Stimulated activated CD4-positive, alpha-beta T cell treated with anti-CD3 and anti-CD28 coated beads, Interleukin-12 subunit alpha, Interleukin-12 subunit beta, amount 100 ng/mL, for 48 hours (primary cell): Measurements from ENCODE around the gene FNDC5.

Experiments
- DNase-seq, 3 donors: peaks; one replicate each; pipeline ENCODE4 v3.0.0-alpha.2; 2020; ENCODE audit warnings: low read depth in 2 of 3, low spot score in 1 of 3

Gene FNDC5

DNA sequence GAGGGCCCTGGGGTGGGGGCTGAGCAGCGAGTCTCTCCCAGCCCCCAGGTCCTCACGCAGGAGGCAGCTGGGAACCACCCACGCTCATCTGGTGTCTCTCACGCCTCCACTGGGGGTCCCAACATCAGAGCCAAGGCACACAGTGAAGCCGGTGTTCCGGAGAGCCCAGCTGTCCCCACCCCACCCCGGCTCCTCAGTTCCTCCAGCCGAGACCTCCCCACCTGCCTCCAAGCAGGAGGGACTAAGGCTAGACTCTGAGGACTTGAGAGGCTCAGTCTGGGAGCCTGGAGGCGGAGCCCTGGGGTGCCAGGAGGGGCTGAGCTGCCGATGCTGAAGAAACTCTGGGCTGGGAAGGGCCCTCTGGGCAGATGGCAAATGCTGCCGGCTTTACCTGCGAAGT is 14.0 kb upstream of the FNDC5 start:
- DNase-seq, result no peak

DNA sequence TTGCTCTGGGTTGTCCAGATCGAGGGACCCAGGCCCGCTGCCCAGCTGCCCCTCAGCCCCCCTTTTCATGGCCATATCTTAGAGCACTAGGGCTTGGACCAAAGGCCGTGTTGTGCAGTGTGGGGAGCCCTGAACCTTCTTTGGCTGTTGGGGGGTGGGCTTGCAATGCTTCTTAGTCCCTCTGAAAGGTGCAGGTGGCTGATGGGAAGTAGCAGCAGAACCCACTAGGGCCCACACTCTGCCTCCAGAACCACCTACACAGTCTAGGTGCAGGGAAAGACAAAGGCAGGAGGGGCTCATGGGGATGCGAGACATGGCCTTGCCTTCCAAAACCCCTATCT is 13.3 kb upstream of the FNDC5 start:
- DNase-seq, result no peak

DNA sequence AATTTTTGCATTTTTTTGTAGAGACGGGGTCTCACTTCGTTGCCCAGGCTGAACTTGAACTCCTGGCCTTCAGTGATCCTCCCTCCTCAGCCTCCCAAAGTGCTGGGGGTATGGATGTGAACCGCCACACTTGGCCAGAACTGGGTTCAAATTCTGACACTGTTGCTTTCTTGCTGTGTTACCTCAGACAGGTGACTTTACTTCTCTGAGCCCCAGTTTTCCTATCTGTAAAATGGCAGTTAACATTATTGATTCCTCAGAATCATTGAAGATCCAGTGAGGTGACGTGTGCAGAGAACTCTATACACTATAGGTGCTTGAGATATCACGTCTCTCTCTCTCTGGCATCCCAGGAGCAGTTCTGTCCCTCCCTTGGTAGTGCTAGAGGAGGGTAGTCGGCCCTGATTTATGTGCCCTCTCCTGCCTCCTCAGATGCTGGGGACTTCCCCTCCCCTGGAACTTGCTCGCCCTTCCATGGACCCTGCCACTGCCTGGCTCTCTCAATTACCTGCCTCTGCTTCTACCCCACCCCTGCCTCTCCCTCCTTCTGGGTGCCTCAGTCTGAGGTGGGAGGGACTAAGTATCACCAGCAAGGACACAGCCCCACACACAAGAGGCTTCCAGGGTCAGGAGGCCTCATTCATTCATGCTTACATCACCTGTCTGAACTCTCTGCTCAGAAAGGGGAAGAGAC is 12.8 kb upstream of the FNDC5 start:
- DNase-seq, result no peak

DNA sequence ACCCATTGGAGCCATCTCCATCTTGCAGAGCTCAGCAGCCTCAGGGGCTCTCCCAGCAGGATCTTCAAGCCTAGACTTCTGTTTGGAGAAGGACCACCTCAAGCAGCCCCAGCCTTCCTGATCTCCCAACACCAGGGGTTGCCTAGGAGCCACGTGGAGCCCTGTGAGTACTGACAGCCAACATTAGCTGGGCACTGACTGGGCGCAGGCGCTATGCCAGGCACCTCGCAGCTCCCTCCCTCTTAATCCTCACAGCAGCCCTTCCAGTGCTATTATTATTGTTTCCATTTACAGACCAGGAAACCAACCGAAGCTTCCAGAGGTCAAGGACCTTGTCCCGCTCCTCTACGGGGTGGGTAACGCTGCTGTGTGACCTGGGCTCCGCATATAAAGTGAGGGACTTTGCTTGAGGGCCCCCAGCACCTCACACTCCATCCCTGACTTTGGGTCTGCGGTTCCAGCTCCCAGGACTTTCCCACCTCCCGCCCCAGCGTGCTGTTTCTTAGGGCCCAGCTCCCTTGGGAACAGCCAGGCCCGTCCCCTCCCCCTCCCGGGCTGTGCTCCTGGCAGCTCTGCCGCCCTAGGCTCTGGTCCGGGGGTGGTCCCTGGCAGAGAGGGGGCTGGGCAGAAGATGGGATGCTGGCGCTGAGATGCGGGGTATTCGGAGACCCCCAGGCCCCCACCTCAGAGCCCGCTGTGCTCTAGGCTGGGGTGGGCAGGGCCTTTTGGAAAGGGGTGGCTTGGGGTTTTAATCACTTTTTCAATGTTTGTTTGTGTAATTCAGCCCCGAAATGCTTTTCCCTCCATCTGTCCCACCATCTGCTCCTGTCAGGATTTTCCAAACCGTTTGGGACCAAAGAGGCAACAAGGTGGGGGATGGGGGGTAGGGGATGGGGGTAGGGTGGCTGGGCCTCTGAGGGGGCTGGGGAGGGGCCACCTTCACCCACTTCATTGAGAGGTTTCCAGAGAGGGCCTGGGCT is 11.4 kb upstream of the FNDC5 start:
- DNase-seq, result no peak

DNA sequence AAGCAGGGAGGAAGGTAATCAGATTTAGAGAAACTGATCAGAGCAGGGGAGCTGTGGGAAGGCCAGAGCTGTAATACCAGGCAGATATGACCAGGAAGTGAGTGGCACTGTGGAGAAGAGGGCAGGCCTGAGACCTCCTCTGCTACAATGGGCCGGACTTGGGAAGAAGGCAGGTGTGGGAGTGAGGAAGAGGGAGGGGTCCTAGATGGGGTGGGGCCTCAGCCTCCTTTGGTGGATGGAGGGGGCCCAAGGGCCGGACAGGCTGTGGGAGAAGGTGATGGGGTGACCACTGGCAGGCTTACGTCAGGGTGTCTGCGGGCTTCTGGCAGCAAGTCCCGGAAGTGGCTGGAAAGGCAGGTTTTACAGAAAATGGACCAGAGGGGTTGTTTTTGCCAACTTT is 10.6 kb upstream of the FNDC5 start:
- DNase-seq, result no peak

DNA sequence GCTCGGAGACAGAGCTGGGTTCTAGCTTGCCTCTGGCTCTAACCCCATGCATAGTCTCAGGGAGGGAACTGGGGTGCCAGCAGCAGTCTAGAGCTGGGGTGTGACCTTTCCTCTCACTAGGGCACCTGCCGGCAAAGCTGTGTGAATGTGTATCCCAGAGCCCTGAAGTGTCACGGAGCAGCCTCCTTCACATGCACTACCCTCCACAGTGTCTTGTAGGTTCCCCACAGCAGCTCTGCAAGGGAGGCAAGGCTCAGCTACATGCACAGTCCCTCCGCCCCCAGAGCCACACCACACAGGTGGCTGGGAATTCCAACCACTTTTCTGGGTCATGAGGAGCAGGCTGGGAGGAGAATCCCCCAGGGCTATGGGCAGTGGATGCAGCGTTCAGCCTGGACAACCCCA is 7.9 kb upstream of the FNDC5 start:
- no peak for DNase-seq

DNA sequence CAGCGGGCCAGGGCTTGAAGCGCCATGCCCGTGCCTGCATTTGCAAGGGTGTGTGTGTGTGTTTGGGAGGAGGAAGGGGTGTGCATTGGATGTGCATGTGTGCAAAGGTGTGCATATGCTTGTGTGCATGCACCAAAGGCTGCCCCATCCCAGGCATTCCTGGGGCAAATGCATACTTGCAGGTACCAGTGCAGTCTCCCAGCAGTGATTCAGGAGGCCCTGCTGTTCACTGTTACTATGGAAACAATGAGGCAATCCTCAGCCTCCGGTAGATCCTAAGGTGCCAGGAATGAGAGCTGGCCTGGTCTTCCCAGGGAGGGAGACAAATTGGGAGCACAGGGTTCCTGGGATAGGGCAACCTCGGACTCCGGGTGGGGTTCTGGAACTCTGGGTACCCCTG is 7.5 kb upstream of the FNDC5 start:
- DNase-seq, result no peak

DNA sequence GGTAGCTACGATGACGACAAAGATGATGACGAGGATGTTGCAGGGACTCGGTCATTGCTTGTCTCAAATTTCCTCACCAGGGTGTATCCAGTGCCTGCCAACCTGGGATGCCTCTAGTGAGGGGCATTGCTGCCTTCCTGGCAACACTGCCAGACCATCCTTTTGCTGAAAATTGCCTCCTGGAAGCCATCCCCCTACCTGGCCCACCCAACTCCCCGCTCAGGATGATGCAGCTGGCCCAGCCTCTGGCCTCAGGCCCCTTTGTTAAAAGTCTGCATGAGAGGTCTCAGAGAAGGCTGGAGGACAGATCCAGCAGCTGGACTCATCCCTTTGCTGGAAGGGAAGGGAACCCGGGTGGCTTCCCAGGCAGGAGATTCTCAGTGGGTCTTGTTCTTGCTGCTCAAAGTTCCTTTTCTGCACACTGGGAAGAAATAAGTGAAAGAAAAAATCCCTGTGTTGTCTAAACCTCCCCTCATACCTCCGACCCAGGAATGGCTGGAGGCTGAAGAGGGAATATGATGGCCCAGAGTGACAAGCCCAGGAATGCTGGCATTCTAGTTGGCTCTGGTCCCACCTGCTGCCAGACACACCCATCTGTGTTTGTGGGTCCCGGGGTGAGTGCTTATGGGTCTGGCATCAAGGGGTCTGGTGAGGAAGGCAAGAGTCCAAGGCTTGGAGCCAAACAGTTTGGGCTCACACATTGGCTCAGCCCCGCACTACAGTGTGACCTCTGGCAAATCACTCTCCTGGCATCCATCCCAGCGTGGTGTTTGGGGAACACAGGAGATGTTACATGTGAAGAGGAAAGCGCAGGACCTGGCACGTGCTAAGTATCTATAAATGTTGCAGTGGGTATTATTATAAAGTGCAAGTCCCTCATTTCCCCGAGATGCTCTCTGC is 6.7 kb upstream of the FNDC5 start:
- no peak for DNase-seq

DNA sequence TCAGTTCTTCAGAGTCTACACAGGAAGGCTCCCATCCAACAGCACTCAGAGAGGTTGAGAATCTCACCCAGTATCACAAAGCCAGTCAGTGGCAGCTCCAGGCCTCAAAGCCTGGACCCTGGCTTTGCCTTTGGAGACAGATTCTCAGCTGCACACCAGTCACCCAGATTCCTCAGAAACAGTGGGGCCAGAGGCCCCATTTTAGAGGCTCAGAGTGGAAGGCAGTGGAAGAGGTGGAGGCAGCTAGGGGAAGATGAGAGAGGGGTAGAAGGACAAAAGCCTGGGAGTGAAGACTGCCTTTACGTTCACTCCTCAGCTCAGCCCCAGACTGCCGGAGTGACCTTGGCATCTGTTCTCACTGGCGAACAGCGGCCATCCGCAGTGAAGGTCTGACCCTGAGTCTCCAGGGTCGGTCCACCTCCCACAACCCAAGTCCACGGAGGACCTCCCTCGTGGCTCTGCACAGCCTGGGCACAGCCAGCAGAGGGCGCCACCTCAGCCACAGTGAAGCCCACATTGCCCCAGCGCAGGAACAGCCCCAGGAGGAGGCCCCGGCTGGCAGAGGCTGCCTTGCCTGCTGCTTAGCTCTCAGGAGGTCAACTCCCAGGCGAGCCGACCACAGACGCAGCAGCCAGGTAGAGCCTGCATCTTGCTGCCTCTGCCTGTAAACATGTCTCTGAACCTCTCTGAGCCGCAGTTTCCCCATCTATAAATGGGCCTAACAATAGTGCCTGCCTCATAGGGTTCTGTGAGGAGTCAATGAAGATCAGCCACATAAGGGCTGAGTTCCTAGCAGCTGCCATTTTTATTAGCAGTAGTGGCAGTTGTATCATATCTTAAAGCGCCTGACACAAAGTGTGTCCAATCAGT is 5.9 kb upstream of the FNDC5 start:
- peak in 2 of 3 donors; percentile 42 to 63 for DNase-seq

DNA sequence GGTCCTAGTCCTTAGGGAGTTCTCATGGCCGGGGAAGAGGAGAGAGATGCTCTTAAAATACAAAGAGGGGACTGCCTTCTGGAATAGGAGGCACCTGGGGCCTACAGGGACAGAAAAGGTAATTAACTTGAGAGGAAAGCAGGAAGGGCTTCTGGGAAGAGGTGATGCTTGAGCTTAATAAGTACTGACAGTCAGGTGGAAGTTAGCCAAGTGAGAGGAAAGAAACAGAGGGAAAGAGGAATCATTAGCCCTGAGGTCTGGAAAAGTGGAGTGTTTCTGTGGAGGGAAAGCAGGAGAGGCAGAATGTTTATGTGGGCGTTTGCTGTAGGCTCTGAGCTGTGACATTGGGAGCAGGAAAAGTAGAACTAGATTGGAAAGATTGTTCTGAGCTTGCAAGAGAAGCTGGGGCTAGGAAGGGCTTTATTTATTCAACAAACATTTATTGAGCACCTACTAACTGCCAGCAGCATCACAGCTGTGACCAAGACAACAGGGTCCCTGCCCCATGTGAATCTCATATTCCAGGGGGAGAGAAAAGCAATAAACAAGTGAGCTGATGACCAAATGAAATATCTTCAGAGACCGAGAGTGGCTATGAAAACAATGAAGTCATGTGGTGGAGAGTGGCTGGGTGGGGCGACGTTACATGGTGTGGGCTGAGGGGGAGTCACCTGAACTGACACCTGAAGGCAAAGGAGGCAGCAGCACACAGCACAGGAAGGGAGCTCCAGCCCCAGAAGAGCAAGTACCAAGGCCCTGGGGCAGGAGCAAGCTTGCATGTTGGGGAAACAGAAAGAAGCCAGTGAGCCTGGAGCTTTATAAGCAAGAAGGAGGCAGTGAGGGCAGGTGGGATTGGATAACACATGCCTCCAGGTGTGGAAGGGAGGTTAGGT is 4.4 kb upstream of the FNDC5 start:
- no peak for DNase-seq

DNA sequence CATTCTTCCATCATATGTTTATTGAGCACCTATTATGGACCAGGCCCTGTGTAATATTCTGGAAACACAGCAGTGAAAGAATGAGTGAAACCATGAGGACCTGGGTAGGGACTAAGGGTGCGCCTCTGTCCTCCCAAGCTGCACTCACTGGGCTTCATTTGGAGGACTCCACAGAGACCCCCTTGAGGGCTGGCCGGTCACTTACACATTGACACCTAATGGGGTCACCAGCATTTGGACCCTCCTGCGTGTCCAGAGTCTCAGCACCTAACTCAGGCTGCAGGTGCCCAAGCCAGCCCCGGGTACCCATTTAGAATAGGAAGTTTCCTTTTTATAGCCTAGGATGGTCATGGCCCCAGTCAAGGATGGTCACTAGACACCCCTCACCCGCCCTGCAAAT is 2.8 kb upstream of the FNDC5 start:
- no peak for DNase-seq

DNA sequence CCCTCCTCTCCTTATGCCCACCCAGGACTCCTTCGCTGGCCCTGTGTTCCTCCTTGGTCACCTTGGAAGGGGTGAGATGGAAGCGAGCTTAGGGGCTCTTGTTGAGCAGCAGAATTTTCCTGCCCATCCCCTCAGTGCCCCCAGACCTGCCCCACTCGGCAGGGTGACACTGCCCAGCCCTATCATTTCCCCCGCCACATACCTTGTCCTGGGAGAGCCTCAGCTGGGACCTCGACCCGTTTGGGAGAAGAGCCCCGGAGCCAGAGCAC is 1.4 kb upstream of the FNDC5 start:
- no peak for DNase-seq

DNA sequence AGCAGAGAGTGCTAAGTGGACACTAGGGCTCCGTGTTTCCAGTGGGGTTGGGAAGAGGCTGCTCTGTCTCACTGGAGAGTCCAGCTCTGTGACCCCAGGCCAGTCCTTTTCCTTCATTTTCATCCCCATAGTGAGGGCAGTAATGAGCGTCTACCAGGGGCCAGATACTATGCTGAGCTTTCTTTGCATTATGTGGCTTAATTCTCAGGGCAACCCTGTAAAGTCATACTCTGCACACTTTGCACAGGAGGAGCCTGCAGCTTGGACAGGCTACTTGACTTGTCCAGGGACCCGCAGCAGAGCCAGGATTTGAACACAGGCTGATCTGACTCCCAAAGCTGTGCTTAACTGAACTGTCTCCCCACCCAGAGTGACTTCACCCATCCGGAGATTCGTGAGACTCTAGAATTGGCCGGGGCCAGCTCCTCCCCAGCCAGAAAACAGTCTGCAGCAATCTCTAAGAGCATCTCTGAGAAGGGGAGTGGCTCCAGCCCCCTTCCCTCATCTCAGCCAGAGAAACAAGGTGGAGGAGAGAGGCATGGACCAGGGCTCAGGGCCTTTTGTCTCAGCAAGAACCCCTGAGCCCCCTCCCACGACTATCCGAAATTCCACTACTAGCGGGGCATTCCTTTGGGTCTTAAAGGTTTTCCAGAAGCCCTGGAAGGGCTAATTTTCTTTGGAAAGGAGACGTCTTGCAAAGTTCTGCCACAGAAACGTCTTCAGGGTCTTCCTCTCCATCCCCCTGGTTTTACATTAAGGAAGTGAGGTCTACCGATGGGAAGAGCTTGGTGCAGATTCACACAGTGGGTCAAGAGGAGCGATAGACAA is 866 bp upstream of the FNDC5 start:
- DNase-seq, result no peak

DNA sequence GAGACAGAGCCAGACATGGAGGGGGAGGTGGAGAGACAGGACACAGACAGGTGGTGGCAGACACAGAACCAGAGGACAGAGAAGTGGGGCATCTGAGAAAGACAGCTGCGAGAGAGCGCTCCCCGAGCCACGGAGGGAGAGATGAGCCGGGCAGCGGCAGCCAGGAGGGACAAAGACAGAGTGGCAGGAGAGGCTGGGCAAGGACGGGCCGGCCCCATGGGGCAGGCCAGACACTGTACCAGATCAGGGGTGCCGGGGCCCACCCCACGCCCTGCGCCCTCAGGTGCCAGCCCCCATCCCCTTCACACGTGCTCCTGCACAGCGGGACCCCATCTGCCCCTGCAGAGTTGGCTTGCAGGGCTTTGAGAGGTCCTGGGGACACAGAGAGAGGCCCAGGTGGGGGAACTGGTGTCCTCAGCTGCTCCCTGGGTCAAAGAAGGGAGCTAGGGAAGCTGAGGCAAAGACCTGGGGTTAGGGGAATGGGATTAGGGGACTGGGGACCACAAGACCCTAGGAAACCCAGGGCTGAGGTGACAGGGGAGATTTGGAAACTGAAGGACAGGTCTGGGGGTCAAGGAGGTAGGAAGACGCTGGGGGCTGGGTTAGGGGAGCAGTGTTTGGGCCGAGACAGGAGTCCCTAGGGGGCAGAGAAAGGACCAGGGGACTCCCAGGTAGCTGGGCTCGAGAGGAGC is 643 bp downstream of the FNDC5 start:
- no peak for DNase-seq

DNA sequence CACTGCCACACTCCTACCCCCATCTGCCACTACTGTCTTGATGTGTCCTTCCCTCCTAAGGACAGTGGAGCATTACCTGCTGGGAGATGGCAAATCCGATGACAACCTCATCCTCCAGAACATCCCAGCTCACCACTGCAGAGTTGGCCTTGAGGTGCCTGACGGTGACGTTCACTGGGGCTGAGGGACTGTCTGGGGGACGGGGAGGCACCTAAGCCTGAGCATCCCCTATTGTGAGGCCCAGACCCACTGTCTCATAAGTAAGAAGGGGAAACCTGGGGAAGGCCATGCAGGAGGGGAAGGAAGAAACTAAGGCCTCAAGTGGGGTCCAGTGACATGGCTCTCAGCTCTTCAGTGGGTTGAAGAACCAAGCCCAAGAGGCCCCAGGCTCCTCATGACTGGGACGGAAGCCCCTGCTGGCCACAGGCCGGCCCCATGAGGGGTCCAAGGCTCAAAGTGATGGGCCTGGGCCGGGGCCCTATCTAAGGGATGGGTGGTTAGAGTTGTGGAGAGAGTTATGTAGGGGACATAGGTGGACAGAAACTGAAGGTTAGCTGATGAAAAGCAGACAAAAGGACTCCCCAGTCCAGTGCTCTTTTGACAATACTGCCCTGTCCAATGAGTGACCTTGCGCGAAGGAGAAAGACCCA is 1.8 kb downstream of the FNDC5 start:
- no peak for DNase-seq

DNA sequence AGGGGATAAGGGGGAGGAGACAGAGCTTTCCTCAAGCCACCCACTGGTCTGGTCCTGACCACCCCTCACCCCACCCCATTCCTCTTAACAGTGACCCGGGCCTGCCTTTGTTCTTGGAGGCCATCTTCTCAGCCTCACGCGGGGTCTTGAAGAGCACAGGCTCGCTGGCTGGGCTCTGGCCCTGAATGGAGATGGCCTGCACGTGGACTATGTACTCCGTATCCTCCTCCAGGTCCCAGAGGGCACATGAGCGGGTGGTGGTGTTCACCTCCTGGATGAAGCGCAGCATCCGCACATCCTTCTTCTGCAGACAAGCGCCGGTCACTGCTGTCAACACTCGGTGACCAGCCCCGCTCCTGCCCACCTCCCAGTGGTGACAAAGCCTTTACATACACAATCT is 2.6 kb downstream of the FNDC5 start:
- DNase-seq, result no peak

DNA sequence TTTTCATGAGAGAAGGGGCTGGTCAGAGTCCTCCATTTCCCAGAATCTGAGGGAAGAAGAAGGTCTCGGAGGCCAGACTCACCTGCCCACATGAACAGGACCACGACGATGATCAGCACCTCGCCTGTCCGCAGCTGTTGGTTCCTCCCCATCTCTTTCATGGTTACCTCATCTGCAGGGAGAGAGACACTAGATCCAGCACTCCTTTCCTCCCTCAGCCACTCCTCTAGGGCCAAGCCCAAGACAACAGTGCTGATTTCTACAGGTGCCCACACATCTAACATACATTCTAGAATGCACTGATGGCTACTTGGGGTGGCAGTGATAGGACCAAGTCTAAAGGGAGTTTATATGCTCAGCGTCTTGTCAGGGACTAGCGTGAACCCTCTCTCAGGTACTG is 3.0 kb downstream of the FNDC5 start:
- no peak for DNase-seq

DNA sequence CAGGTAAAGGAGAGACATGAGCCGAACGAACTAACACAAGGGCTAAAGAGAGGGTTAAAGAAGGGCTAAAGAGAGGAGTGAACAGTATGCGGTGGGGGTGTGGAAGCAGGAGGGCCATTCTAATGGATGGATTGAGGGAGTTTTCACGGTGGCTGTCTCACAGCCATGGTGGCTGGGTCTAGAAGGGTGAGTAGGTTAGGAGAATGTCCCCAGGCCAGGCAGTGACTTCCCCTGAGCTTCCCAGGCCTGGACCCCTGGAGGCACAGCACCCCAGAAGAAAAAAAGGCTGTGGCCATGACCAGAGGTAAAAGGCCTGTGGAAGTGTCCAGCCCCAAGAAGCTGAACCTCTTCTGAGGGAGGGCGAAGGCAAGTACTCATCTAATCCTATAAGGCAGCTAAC is 3.6 kb downstream of the FNDC5 start:
- DNase-seq, result no peak
